Measurements from ENCODE around the gene ACVR1. TPM values are rescaled to one million over a fixed set of nuclear protein-coding genes. Genes with fewer than 3 reads are reported as not detected.

ACVR1 gene
- total and polyA plus RNA-seq, 9 of the 15 experiments (the other 6 are each of a cell fraction or from before 2014, with no cell fraction given), result 3.8 to 14.3 (median 6.9) TPM

DNA sequence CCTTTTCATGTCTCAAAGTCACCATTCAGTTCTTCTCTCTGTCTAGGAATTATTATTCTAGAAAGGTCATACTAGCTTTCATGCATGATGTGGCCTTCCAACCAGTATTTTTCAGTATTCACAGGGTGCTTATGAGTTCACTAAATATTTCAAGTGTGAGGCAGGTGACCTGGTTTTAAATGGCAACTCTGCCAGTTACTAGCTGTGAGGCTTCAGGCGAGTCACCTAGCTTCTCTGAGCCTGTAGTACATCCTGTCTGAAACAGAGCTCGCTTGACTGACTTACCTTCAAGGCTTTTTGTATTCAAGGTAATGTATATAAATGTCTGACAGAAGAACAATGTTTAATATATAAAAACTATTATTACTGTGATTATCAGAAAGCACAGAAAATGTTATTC is 19.4 kb upstream of the ACVR1 start (continued):
- TF ChIP-seq, protein P1, sequence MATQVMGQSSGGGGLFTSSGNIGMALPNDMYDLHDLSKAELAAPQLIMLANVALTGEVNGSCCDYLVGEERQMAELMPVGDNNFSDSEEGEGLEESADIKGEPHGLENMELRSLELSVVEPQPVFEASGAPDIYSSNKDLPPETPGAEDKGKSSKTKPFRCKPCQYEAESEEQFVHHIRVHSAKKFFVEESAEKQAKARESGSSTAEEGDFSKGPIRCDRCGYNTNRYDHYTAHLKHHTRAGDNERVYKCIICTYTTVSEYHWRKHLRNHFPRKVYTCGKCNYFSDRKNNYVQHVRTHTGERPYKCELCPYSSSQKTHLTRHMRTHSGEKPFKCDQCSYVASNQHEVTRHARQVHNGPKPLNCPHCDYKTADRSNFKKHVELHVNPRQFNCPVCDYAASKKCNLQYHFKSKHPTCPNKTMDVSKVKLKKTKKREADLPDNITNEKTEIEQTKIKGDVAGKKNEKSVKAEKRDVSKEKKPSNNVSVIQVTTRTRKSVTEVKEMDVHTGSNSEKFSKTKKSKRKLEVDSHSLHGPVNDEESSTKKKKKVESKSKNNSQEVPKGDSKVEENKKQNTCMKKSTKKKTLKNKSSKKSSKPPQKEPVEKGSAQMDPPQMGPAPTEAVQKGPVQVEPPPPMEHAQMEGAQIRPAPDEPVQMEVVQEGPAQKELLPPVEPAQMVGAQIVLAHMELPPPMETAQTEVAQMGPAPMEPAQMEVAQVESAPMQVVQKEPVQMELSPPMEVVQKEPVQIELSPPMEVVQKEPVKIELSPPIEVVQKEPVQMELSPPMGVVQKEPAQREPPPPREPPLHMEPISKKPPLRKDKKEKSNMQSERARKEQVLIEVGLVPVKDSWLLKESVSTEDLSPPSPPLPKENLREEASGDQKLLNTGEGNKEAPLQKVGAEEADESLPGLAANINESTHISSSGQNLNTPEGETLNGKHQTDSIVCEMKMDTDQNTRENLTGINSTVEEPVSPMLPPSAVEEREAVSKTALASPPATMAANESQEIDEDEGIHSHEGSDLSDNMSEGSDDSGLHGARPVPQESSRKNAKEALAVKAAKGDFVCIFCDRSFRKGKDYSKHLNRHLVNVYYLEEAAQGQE (IDR thresholded peaks at IDR 0.05; ENCODE audit: borderline replicate concordance), result no peak
- TF ChIP-seq, protein P1 (CRISPR knock-in tag; IDR thresholded peaks at IDR 0.05; ENCODE audit: low read depth), result no peak
- TF ChIP-seq ZNF445 (CRISPR knock-in tag; IDR thresholded peaks at IDR 0.05; ENCODE audit: low read depth), result no peak
- no peak for TF ChIP-seq ZNF449 (CRISPR knock-in tag; IDR thresholded peaks at IDR 0.05)
- no peak for TF ChIP-seq RHOXF2B (CRISPR knock-in tag; conservative IDR thresholded peaks at IDR 0.05)
- TF ChIP-seq CEBPZ (IDR thresholded peaks at IDR 0.05; ENCODE audit: borderline replicate concordance, low read depth, low read length), result no peak
- no peak for TF ChIP-seq ZFP30 (CRISPR knock-in tag; IDR thresholded peaks at IDR 0.05; ENCODE audit: borderline replicate concordance)

Measured in K562 (cell line).